ENCODE results near the gene MEGF10. TPM values are rescaled to one million over a fixed set of nuclear protein-coding genes. Genes with fewer than 3 reads are reported as not detected.
"Not testable (repeated sequence)": the region's sequence is repeated elsewhere in the genome, so short reads cannot be mapped to it uniquely, and the experiment has no call there.

The MEGF10 gene
- total and polyA plus RNA-seq, 8 donors = 0.02 to 0.59 (median 0.06) TPM; not detected in 1

- TF ChIP-seq CTCF (IDR thresholded peaks at IDR 0.05) = no peak
- WGBS, 2 donors = 78 to 83% methylated on average over 3 of the region's 3 CpGs
- FAIRE-seq = no peak
- no peaks in the 10 kb centered on the region for H3K4me1 ChIP-seq
- intact Hi-C loops (cut with DNase I) = no loop called here
- H3K4me3 ChIP-seq = no peak overlapping the region
- DNase-seq = no peak
- H3K27me3 ChIP-seq = no peaks in the 10 kb centered on the region
- H3K36me3 ChIP-seq = no peaks in the 10 kb centered on the region
- H3K9me3 ChIP-seq = no peaks in the 10 kb centered on the region
- H3K27ac ChIP-seq = no peak overlapping the region
- no peak for ATAC-seq
Observed at GRCh38 chr5:127260686-127261085, 29.9 kb upstream of the MEGF10 start.

GRCh38 chr5:127265473-127265872 is 25.1 kb upstream of the MEGF10 start:
- H3K27ac ChIP-seq; FAIRE-seq; H3K4me3 ChIP-seq; intact Hi-C loops (cut with DNase I); H3K36me3 ChIP-seq; ATAC-seq; DNase-seq; H3K4me1 ChIP-seq; H3K9me3 ChIP-seq; H3K27me3 ChIP-seq: not testable (repeated sequence)
- WGBS, 2 donors = 80 to 100% methylated on average over 1 of the region's 1 CpG

GRCh38 chr5:127268342-127268741 is 22.3 kb upstream of the MEGF10 start:
- H3K36me3 ChIP-seq; H3K4me1 ChIP-seq; H3K27ac ChIP-seq; H3K27me3 ChIP-seq; FAIRE-seq; H3K9me3 ChIP-seq; H3K4me3 ChIP-seq; ATAC-seq; intact Hi-C loops (cut with DNase I): not testable (repeated sequence)
- WGBS, 2 donors = 36 to 37% methylated on average over 9 of the region's 9 CpGs
- peak in 1 of 6 donors; percentile 28 for DNase-seq

DNA sequence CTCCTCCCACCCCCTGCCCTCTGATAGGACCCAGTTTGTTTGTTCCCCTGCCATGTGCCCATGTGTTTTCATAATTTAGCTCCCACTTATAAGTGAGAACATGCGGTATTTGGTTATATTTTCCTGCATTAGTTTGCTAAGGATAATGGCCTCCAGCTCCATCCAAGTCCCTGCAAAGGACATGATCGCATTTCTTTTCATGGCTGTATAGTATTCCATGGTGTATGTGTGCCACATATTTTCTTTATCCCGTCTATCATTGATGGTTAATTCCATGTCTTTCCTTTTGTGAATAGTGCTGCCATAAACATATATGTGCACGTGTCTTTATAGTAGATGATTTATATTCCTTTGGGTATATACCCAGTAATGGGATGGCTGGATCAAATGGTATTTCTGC is 19.9 kb upstream of the MEGF10 start:
- H3K9me3 ChIP-seq; H3K4me3 ChIP-seq; H3K36me3 ChIP-seq; H3K4me1 ChIP-seq; DNase-seq; ATAC-seq; H3K27me3 ChIP-seq; FAIRE-seq; intact Hi-C loops (cut with DNase I); H3K27ac ChIP-seq: not testable (repeated sequence)
- 75 to 89% methylated on average over 4 of the region's 4 CpGs for WGBS, 2 donors

DNA sequence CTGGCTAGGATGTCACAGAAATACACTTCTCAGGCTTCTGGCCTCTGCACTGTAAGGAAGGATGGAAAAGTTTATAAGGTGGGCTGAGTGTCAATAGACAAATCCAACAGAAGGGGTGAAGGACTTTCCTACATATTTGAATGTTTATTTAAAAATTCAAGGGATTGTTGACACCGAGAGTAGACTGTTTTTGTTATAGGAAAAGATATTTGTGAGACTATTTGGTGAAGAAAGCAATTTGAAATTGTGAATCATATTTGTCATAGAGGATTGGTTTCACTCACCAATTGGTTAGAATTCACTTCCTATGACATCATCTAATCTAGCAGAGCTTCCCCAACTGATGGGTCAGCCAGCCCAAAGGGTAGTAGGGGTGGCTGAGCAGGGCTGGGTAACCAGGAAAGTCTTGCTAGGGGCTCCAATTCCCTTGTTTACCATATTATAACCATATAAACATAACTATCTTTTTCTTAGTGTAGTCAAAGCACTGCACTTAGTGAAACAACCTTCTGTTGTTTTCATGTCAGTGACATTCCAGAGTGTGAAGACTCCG is 14.9 kb upstream of the MEGF10 start:
- Histone ChIP-seq H3K27ac (no peak overlapping the region), H3K4me3 (no peak overlapping the region), H3K4me1 (peaks cover 0 to 2% (median under 1%) of the 10 kb centered on the region in 3 donors), H3K27me3 (no peaks in the 10 kb centered on the region), H3K9me3 (no peaks in the 10 kb centered on the region), H3K36me3 (no peaks in the 10 kb centered on the region)
- no peak for DNase-seq
- no peak for FAIRE-seq
- no peak for TF ChIP-seq CTCF (IDR thresholded peaks at IDR 0.05)
- no peak for ATAC-seq
- intact Hi-C loops (cut with DNase I) = no loop called here
- WGBS, 2 donors = 62 to 72% methylated on average over 2 of the region's 2 CpGs

DNA sequence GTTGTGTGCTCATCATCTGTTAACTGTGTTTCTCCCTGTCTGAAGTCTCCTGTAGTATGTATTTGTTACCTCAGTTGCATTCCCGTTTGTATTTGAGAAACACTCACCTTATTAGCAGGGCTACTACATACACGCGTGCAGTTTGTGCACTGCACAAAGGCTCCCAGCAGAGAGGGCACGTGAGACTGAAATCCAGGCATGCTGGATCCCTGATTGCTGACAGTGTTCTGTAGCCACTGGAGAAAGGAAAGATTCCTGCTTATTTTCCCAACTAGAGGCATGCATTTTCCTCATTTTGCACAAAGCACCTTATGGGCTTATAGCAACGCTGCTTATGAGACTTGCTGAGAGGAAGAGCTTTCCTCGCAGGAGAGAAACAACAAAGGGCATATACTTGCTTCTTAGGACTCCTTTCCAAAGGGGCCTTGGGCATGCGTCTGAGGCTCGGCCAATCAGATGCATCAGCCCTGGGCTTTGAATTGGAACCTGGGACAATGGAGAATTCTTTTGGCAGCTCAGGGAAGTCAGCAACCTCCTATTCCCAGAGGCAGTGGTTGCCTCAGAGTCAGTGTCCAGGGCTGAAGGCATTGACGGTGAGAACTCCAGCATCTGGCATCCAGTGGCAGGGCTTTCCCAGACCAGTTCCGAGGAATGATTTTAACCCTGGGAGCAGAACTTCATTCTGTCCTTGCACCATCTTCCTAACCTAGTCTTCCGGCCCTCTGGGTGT is 9.9 kb upstream of the MEGF10 start:
- TF ChIP-seq CTCF (IDR thresholded peaks at IDR 0.05) = no peak
- peak in 5 of 6 donors; percentile 32 to 50 (median 41) for DNase-seq
- intact Hi-C loops (cut with DNase I) = no loop called here
- FAIRE-seq = no peak
- H3K27ac ChIP-seq = no peak overlapping the region
- peaks cover 0 to 6% (median 6%) of the 10 kb centered on the region in 3 donors for H3K4me1 ChIP-seq
- H3K9me3 ChIP-seq = no peaks in the 10 kb centered on the region
- ATAC-seq = peak; percentile 86 to 94 (median 90)
- H3K27me3 ChIP-seq = no peaks in the 10 kb centered on the region
- H3K36me3 ChIP-seq = no peaks in the 10 kb centered on the region
- 22 to 30% methylated on average over 11 of the region's 11 CpGs for WGBS, 2 donors
- no peak overlapping the region for H3K4me3 ChIP-seq

All from pancreas (tissue), 10 donors.